Hematopoietic multipotent progenitor cell treated with erythropoietin and hydrocortisone succinate and interleukin-3 and kit ligand, for 17 days (in vitro differentiated cells): ENCODE results near the gene AIFM3.
"Not testable (repeated sequence)": the region's sequence is repeated elsewhere in the genome, so short reads cannot be mapped to it uniquely, and the experiment has no call there.

Experiments used
- DNase-seq: peaks from one replicate; pipeline ENCODE4 v3.0.0-alpha.2; 2015; ENCODE audit warnings: low spot score

Gene AIFM3

DNA sequence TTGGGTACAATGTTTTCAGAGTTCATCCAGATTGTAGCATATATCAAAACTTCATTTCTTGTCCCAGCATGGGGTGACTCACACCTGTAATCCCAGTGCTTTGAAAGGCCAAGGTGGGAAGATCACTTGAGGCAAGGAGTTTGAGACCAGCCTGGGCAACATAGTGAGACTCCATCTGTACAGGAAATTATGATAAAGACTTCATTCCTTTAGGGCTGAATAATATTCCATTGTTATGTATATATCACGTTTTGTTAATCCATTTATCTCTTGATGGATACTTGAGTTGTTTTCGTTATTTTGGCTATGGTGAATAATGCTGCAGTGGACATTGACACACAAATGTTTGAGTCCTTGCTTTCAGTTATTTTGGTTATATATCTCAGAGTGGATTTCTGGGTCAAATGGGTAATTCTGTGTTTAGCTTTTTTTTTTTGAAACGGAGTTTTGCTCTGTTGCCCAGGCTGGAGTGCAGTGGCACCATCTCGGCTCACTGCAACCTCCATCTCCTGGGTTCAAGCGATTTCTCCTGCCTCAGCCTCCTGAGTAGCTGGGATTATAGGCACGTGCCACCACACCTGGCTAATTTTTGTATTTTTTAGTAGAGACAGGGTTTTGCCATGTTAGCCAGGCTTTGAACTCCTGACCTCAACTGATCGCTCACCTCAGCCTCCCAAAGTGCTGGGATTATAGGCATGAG lies 24.7 kb upstream of the AIFM3 start:
- not testable (repeated sequence) for DNase-seq

GRCh38 chr22:20943104-20943933 lies 23.7 kb upstream of the AIFM3 start:
- DNase-seq = no peak

- no peak for DNase-seq
Observed at GRCh38 chr22:20944042-20944441, 23.0 kb upstream of the AIFM3 start.

- no peak for DNase-seq
Observed at GRCh38 chr22:20945578-20945934, 21.5 kb upstream of the AIFM3 start.

GRCh38 chr22:20946080-20946986 lies 20.7 kb upstream of the AIFM3 start:
- no peak for DNase-seq

GRCh38 chr22:20946991-20947390 lies 20.1 kb upstream of the AIFM3 start:
- no peak for DNase-seq

DNA sequence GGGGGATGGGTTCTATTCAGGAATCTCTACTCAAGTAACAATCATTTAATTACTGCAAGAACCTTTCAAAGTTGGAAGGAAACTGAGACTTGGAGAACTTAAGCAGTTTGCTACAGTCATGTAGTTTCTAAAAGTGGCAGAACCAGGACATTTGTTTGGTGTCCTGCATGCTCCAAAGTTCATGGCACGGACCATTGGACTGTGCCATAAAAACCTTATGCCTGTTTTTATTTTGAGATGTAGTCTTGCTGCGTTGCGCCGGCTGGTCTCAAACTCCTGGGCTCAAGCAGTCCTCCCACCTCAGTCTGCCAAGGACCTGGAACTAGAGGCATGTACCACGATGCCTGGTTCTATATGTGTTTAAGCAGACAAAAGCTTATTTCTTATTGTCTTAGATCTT lies 18.6 kb upstream of the AIFM3 start:
- no peak for DNase-seq

DNA sequence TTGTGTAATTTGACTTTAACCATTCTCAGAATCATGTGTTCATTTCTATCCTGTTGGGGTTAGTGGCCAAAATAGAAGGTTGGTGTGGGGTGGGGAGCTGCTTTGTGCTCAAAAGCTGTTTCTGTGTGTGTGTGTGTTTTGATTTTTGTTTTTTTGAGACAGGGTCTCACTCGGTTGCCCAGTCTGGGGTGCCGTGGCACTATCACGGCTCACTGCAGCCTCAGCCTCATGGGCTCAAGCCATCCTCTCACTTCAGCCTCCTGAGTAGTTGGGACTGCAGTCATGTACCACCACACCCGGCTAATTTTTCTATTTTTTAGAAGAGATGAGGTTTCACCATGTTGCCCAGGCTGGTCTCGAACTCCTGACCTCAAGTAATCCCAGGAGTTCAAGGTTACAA lies 18.1 kb upstream of the AIFM3 start:
- no peak for DNase-seq

GRCh38 chr22:20949698-20950183 lies 17.3 kb upstream of the AIFM3 start:
- no peak for DNase-seq

DNA sequence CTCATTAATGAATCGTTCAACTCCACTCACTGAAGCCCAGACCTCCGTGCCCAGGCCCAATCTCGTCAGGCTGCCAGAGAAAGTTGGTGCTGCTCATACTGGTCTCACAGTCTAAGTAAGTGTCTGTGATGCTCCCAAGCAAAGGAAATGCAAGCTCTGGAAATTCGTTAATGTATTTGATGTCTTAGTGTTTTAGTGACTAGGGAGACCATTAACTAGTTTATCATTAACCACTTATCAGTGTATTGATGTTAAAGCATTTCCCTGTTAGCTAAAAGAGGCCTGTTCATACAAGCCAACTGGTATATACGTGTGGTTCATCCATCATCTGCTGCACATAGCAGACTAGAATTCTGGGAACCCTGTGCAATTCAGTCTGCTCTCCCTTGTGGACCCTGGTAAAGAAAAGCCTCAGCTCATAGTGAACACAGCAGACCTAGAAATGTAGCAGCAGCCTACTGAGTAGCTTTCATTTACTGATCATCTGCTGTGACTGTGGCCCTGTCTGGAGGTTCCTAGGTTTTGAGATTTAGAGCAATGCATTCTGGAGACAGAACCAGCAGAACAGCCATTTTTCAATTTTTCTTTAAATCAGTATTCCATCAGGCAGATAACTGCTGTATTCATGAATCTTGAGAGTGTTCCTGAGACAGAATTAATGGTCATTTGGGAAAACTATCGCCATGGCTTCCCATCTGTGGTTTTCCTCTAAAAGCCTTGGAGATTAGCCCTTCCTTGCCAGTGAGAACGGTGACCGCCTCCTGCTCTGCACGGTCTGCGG lies 15.7 kb upstream of the AIFM3 start:
- no peak for DNase-seq

DNA sequence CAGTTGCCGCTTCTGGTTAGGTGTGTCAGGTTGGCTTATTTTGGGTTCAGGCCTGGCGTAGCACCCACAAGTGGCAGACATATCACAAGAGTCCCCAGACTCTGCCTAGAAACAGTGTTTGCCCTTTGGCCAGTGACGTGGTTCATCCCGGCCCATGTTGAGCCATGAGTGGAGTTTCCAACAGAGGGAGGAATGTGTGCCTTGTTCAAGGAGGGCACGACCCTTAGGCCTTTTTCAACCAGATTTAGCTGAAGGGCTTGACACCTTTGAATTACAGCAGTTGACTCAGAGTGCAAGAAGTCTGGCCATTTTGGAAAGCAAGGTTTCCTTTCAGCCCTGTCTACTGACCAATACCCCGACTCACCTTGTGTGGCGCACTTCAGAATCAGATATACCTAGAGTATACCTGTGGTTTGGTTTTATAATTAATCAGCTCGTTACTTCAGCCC lies 15.1 kb upstream of the AIFM3 start:
- no peak for DNase-seq

- no peak for DNase-seq
Observed at GRCh38 chr22:20952544-20953341, 14.3 kb upstream of the AIFM3 start.

GRCh38 chr22:20953342-20953608 lies 13.8 kb upstream of the AIFM3 start:
- DNase-seq = no peak

- DNase-seq = no peak
Observed at GRCh38 chr22:20953668-20954500, 13.2 kb upstream of the AIFM3 start.

DNA sequence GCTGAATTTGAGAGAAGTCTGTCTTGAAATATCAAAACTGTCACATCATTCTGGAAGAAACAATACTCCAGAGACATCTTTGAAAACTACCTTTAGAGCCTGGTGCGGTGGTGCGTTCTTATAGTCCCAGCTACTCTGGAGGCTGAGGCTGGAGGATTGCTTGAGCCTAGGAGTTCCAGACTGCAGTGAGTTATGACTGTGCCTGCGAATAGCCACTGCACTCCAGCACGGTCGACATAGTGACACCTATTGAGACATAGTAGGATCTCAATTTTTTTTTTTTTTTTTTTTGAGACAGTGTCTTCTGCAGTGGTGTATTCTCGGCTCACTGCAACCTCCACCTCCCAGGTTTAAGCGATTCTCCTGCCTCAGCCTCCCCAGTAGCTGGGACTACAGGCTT lies 11.5 kb upstream of the AIFM3 start:
- DNase-seq = no peak

- DNase-seq = no peak
Observed at GRCh38 chr22:20956258-20957101, 10.6 kb upstream of the AIFM3 start.

DNA sequence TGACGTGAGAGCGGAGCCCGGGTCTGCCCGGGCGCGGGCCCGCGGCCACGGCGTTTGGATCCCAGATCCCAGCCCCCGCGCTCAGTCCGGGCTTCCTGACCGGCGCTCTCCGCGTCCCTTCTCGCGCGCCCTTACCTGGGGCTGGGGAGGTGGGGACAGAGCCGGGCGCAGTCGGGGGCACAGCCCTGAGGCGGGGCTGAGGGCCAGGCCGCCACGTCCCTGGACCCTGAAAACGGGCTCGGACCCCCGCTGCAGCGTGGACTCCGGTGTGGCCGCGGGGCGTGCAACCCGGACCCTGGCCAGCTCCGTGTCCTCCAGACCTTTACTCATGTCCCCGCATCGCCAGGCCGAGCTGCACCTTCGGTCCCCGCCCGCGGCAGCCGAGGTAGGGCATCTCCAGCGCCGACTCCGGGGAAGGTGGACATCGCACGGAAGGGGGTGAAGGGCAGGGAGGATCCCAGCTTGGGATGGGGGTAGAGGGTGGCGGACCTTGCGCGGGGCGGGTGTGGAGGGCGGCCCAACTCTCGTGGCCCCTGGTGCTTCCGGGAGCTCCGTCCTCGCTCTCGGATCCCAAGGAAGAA lies 9.9 kb upstream of the AIFM3 start:
- no peak for DNase-seq

GRCh38 chr22:20957683-20958431 lies 9.2 kb upstream of the AIFM3 start:
- DNase-seq = no peak
